ENCODE measurements around the gene ELMOD3.

- TF ChIP-seq, protein P1, sequence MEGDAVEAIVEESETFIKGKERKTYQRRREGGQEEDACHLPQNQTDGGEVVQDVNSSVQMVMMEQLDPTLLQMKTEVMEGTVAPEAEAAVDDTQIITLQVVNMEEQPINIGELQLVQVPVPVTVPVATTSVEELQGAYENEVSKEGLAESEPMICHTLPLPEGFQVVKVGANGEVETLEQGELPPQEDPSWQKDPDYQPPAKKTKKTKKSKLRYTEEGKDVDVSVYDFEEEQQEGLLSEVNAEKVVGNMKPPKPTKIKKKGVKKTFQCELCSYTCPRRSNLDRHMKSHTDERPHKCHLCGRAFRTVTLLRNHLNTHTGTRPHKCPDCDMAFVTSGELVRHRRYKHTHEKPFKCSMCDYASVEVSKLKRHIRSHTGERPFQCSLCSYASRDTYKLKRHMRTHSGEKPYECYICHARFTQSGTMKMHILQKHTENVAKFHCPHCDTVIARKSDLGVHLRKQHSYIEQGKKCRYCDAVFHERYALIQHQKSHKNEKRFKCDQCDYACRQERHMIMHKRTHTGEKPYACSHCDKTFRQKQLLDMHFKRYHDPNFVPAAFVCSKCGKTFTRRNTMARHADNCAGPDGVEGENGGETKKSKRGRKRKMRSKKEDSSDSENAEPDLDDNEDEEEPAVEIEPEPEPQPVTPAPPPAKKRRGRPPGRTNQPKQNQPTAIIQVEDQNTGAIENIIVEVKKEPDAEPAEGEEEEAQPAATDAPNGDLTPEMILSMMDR (IDR thresholded peaks at IDR 0.05): no peak
- no peak for TF ChIP-seq POLR2A (IDR thresholded peaks at IDR 0.05; ENCODE audit: low read depth)
- no peak for TF ChIP-seq POLR2AphosphoS5 (IDR thresholded peaks at IDR 0.05)
- no peak for TF ChIP-seq EP300 (IDR thresholded peaks at IDR 0.05)
Observed at GRCh38 chr2:85383850-85384249, 29.3 kb downstream of the ELMOD3 start.
